DMS79 treated with DMSO at 0.1 percent for 48 hours (cell line): ENCODE measurements around the gene TST.
A peak's percentile ranks its signal among the peaks of the same experiment; 100 is the strongest.

Source experiments
- DNase-seq: peaks from one replicate; lab custom pipeline; 2025; lab: John Stamatoyannopoulos, UW

The TST gene

GRCh38 chr22:37019309-37020191 lies at the start of gene TST, which contains the start of gene MPST:
TST (minus strand) TSS chr22:37019447; CDS start chr22:37018732, 715 bp downstream.
MPST (plus strand) TSS chr22:37019742; CDS start chr22:37019837, 95 bp downstream.
- DNase-seq = peak; percentile 20

DNA sequence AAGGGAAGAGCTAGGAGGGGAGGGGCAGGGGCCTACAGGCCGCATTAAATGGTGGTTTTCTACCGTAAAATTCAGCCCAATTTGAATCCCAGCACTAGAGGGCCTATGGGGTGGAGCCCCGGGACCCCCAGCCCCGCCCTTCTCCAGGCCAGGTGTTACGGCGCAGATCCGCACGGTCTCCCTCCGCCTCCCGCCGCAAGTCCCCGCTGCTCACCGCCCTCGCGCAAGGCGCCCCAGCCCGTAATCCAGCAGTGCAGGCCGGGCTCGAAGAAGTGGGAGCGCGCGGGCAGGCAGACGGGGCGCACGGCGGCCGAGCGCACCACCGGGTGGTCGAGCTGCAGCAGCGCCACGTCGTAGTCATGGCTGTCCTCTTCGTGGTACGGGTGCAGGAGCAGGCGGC lies 49.6 kb upstream of the TST start:
- no peak for DNase-seq

GRCh38 chr22:37067428-37067827 lies 48.2 kb upstream of the TST start:
- no peak for DNase-seq

DNA sequence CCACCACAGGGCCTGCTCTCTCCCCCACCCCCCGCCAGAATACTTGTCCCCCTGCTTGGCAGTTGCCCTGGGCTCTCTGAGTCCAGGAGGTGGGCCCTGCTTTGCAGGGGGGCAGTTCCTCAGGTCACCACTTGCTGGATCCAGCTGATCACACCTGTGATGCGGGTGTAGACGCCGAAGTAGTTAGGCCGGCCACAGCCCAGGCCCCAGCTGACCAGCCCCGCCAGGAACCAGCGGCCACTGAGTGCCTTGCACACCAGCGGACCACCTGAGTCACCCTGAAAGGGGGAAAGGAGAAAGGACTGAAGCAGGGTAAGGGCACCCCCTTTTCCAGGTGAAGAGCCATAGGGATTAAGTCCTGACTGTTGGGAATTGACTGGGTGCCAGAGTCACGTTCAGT lies 46.7 kb upstream of the TST start:
- no peak for DNase-seq

DNA sequence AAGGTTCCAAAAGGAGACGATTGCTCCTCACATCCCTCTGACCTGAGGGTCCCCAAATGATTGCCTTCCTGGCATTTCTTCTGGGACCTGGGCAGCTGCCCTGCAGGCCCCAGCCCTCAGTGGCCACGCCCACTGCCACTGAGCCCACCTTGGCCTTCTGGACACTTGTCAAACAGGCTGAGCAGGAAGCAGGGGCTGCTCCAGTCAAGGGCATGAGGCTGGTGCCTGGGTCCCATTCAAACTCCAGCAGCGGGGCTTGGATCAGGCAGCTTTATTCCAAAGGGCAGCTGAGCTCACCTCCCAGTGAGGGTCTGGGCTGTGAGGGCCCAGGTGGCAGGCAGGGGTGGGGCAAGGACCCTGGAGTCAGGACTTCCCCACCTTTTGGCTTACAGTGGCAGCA lies 45.9 kb upstream of the TST start:
- DNase-seq = no peak

- no peak for DNase-seq
Observed at GRCh38 chr22:37064553-37064952, 45.3 kb upstream of the TST start.

- peak; percentile 56 for DNase-seq
Observed at GRCh38 chr22:37063431-37064420, 44.5 kb upstream of the TST start.

GRCh38 chr22:37062702-37063381 lies 43.6 kb upstream of the TST start:
- DNase-seq = no peak

- no peak for DNase-seq
Observed at GRCh38 chr22:37062376-37062675, 43.1 kb upstream of the TST start.

DNA sequence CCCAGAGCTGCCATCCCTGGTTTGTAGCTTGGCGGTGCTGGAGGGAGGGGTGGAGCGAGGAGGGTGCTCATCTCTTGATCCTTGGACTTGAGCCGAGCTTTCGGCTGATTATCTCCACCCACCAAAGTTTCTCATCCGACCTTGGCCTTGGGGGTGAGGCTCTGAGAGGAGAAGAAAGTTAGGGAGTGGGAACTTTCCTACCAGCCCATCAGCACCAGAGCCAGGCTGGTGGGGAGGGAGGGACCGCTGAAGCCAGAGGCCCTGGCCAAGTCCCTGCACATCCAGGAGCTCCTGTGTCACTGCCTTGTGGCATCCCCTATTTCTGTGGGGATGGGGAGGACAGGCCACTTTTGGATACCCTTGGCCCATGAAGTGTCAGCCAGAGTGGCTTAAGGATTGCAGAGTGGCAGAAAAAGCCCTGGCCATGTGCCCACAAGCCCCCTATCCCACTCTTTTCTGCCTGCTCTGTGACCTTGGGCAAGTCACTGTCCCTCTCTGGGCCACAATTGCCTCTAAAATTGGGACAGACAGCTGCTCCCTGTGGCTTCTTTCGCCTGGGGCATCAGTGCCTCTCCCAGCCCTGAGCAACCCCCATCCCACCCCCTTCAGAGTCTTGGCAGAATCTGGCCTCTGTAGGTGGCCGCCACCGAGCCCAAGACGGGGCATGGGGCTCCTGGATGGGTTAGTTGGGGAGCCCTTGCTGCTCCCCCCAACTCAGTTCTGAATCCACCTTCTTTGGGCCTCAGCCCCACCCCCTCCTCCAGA lies 42.5 kb upstream of the TST start:
- DNase-seq = no peak

DNA sequence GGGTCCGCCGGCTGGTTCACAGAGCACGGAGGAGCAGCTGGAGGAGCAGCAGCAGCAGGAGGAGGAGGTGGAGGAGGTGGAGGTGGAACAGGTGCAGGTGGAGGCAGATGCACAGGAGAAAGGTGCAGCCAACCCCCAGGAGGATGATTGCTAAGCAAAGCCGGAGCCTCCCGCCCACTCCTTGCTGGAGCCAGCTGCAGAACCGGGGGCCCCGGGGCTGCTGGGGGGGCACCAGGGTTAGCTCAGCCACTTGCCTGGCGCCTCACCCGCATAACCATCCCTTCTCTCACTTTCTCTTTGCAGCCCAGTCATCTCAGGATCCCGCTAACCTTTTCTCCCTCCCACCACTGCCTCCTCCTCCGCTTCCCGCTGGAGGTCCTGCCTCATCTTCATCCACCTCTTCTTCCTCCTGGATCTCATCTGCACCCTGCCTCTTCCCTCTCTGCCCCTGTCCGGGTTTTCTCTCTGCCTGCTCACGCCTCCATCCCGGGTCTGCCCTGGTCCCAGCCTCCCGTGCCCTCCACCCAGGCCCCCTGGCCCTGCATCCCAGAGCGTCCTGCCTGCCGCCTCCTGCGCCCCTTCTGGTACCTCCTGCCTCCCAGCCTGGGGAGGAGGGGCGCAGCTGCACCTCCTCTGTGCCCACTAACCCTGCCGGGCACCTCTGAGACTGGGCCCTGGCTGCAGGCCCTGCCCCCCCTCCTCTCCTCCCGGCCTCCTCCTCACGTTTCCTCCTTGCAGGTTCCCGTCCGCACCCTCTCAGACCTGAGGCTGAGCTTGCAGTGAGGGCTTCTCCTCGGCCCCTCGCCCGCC lies 41.8 kb upstream of the TST start:
- peak; percentile 30 for DNase-seq

DNA sequence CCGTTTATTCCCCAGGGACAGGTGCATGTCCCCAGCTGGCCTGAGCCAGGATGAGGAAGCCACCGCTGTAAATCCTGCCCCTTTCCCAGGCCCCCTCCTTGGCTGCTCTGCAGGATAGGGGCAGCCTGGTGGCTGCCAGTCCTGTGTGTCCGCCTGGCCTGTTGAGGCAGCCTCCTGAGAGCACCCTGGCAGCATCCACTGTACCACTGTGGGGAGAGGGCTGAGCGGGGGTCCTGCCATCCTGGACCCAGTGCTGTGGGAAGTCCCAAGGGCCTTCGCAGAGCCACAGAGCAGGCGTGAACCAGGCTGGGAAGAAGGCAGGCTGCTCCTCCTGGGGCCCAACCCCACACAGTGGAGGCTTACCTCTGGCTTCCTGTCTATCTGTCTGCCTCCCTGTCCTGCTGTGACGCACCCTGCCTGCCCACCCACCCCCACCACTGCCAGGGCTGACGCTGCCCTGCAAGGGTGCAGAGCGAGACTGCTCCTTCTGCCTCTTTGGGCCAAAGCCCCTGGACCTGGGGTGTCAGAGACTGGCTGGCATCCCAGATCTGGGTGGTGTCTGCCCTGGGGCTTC lies 40.7 kb upstream of the TST start:
- DNase-seq = no peak

GRCh38 chr22:37058917-37059701 lies 39.9 kb upstream of the TST start:
- no peak for DNase-seq

DNA sequence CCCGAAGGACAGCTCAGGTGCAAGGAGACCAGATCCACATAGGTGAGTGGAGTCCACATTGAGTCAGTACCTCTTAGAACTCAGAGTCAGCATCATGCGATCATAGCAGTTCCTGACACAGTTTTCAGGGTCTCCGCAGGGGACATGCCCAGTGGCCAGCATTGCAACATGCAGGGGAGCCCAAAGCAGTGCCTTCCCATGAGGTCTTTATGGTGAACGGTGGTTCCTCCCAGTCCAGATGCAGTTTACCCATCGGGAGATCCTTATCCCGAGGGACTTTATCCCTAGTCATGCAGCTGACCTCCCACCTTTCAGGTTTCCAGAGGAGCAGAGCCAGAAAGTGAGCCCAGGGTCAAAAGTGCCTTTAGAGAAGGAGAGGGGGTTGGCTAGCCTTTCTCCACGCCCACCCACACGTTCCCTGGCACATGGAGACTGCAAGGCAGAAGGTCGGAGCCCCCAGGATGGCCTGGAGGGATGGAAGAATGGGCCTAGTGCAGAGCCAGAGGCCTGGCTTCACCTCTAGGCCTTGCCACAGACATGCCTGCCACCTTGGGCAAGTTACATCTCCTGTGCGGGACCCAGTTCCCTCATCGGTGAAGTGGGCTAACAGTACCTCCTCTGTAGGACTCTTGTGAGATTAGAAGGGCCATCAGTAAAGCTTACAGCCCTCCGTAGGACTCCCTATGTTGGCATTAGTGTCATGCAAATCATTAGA lies 38.7 kb upstream of the TST start:
- no peak for DNase-seq

GRCh38 chr22:37057226-37057625 lies 38.0 kb upstream of the TST start:
- DNase-seq = no peak

- DNase-seq = no peak
Observed at GRCh38 chr22:37056246-37056645, 37.0 kb upstream of the TST start.

DNA sequence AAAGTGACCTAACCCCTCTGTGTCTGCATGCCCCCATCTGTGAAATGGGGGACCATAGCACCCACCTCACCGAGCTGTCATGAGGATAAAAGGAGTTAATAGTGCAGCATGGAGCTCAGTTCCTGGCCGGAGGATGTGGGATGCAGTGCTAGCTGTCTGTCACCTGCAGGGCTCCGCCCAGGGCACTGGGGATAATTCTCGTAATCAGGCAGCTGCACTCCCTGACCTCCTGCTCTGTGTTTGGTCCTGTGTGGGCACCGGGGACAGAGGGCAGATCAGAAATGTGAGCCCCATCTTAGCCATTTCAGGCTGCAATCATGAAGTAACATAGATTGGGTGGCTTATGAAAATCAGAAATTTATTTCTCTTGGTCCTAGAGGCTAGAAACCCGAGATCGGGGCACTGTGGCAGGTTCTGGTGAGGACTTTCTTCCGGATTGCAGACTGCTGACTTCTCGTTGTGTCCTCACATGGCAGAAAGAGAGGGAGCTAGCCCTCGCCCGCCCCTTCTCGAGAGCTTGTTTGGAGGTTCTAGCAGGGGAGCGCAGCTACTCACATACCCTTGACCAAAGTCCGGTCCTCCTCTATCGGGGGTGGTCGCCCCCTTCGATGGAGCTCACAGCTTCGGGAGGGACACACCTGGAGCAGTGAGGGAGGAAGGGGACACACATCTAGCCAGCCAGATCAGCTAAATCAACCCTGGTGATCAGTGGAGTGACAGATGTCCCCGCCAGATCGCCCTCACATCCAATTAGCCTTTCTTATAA lies 35.5 kb upstream of the TST start:
- no peak for DNase-seq

- no peak for DNase-seq
Observed at GRCh38 chr22:37054056-37054395, 34.8 kb upstream of the TST start.
